ENCODE data around the gene RFPL1.
"Not testable (repeated sequence)": the region's sequence is repeated elsewhere in the genome, so short reads cannot be mapped to it uniquely, and the experiment has no call there.

RFPL1 gene

GRCh38 chr22:29438283-29438682 lies at the start of gene RFPL1:
TSS of gene RFPL1 (plus strand) at chr22:29438583.
- not testable (repeated sequence) for DNase-seq

DNA sequence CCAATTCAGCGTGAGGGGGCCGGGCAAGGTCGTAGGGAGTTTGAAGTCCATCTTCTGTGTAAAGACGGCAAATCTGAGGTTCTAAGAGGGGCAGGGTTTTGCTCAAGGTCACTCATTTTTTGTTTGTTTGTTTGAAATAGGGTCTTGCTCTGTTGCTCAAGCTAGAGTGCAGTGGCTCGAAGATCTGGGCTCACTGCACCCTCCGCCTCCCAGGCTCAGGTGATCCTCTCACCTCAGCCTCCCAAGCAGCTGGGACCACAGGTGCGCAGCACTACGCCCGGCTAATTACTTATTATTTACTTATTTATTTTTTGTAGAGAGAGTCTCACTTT lies 49.7 kb upstream of the RFPL1 start:
- DNase-seq: no peak

GRCh38 chr22:29390270-29390669 lies 48.1 kb upstream of the RFPL1 start:
- no peak for DNase-seq

DNA sequence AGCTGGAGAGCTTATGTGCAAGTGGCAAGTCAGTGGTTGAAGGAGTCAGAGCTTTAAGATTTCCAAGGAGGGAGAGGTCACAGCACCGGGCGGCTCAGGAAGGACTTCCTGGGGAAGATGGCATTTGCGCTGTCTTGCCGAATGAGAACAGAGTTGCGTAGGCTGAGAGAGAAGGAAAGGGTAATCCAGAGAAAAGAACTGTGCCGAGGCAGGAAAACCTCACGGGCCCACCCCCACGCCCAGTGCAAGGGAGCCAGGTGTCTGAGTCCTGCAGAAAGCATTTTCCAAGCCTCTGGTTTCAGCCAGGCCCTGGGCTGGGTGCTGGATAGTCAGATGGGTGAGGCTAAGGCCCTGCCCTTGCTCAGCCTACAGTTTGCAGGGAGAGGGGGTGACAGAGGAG lies 46.8 kb upstream of the RFPL1 start:
- DNase-seq: no peak

GRCh38 chr22:29393019-29393608 lies 45.3 kb upstream of the RFPL1 start:
- no peak for DNase-seq

- peak; percentile 32 to 83 for DNase-seq
Measured at GRCh38 chr22:29394931-29395581, 43.3 kb upstream of the RFPL1 start.

- no peak for DNase-seq
Measured at GRCh38 chr22:29396126-29396525, 42.3 kb upstream of the RFPL1 start.

GRCh38 chr22:29397791-29398190 lies 40.6 kb upstream of the RFPL1 start:
- DNase-seq: no peak

GRCh38 chr22:29400576-29400975 lies 37.8 kb upstream of the RFPL1 start:
- no peak for DNase-seq

DNA sequence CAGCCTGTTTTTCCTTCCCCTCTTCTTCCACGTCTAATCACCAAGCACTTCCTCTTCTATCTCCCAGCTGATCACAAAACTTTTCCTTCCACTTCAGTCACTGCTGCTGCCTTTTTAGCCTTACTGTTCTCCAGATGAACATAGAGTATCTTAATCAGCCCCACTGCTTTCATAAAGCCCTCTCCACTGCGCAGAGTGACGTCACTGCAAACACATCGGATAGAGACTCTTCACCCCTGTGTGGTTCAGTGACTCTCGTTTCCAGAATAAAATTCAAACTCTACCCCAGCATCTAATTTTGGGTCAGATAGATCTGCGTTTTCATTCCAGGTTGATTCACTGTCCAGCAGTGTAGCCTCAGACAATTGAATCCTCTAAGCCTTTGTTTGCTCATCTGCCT lies 36.8 kb upstream of the RFPL1 start:
- not testable (repeated sequence) for DNase-seq

DNA sequence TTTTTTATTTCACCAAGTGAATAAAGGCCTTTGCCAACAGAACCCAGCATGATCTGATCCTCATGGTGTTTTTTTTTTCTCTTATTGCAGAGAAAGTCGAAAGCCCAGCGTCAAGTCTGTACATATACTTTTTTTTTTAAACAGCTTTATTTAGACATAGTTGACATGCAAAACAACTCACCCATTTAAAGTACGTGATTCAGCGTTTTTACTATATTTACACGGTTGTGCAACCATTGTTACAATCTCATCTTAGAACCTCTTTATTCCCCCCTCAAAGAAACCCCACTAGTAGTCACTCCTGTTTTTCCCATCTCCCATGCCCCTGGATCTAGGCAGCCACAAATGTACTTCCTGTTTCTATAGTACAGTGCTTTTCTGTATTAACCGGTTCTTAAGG lies 29.4 kb upstream of the RFPL1 start:
- no peak for DNase-seq

GRCh38 chr22:29411569-29412211 lies 26.7 kb upstream of the RFPL1 start:
- not testable (repeated sequence) for DNase-seq

GRCh38 chr22:29412772-29413171 lies 25.6 kb upstream of the RFPL1 start:
- DNase-seq: not testable (repeated sequence)

- DNase-seq: not testable (repeated sequence)
Measured at GRCh38 chr22:29414951-29415591, 23.3 kb upstream of the RFPL1 start.

GRCh38 chr22:29418704-29419103 lies 19.7 kb upstream of the RFPL1 start:
- DNase-seq: not testable (repeated sequence)

DNA sequence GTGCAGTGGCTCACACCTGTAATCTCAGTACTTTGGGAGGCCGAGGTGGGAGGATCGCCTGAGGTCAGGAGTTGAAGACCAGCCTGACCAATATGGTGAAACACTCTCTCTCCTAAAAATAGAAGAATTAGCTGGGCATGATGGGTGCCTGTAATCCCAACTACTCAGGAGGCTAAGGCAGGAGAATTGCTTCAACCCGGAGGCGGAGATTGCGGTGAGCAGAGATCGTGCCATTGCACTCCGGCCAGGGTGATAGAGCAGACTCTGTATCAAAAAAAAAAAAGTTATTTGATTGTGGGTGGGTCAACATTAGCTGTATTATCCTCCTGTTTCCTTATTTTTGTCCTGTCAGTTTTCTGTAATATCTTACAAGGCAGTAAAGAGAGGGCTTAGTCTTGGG lies 11.9 kb upstream of the RFPL1 start:
- DNase-seq: no peak

DNA sequence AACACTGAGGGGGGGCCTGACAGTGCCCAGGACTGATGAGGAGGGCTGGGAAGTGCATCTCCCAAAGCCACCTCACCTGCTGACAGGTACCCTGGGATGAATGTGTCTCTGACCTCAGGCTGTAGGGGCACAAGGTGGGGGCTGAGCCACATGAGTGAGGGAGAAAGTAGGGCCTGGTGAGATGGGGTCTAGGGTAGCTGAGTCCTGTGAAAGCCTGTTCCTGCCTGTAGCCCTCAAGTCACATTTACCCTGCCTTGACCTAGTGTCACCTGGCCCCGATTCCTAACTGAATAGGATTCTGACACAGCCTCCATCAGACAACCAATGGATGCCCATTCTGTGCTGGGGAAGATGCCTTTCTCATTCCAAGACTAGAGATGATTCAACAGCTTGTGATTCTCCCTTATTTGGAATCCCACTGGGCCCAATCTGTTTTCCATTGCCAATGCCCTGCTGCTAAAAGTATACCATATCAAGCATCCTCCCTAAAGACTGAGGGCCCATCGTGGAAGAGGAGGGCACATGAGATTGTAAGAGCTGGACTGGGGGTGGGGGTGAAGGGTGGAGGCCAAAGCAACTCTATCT lies 11.1 kb upstream of the RFPL1 start:
- DNase-seq: no peak

- no peak for DNase-seq
Measured at GRCh38 chr22:29431986-29432385, 6.4 kb upstream of the RFPL1 start.

GRCh38 chr22:29433856-29434255 lies 4.5 kb upstream of the RFPL1 start:
- no peak for DNase-seq

DNA sequence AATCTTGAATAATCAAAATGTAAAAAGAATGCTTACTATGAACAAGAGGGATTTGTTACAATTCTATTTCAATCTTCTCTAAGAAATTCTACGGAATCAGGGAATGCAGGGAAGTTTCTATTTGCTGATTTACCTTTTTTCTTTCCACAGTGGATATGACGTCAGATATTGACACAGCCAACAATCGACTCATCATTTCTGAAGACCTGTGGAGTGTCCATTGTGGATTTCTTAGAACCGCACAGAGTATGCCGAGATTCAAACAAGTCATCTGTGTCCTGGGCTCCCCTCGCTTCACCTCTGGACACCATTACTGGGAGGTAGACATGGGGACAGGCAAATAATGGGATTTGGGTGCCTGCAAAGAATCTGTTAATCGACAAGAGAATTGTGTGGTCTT lies 4.1 kb upstream of the RFPL1 start:
- DNase-seq: no peak

DNA sequence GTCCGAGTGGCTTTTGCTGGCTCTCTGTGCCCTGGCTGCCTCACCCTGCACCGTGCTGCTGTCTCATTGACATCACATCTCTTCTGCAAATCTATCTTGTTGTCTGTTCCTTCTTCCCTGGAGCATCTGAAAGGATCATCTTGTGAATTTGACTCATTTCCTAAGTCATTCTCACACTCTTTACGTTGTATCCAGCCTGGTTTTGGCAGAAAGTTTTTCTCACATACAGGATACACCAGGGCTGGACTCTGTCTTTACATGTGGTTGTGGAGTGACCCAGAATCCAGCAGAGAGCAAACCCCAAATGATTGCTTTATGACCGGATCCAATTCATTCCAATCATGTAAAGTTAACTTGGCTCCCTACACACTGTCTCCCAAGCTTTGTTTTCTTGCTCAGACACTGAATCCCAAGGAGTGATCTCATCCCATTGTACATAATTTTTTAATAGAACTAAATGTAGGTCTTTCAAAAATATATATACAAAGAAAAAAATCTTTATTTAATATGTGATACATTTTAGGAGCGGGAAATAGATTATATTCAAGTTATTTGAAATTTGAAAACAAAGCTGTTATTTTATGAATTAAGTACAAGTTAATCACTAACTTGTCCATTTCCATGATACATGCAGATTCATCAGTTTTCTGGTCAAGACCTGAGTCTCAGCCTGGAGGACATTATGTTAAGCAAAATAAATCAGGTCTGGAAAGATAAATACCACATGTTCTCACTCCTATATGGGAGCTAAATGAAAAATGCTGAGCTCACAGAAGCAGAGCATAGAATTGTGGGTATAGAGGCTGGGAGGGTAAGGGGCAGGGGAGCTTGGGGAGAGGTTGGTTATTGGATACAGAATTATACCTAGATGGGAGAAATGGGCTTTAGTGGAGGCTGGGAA lies 2.9 kb upstream of the RFPL1 start:
- DNase-seq: no peak

- no peak for DNase-seq
Measured at GRCh38 chr22:29442976-29443375, 4.6 kb downstream of the RFPL1 start.

- DNase-seq: no peak
Measured at GRCh38 chr22:29443452-29443851, 5.1 kb downstream of the RFPL1 start.

Data from hippocampal formation (tissue), 2 donors.